ENCODE results near the gene ALDH1A3. TPM values are rescaled to one million over a fixed set of nuclear protein-coding genes. Genes with fewer than 3 reads are reported as not detected.

ALDH1A3 gene
- total and polyA plus RNA-seq, 2 donors (not counting 1 experiment from before 2014, with no cell fraction given), result not detected

GRCh38 chr15:100924436-100924835, 44.8 kb downstream of the ALDH1A3 start:
- H3K79me2 ChIP-seq (ENCODE audit: control insufficient read depth, insufficient read depth, low read length), result peaks cover 43% of the 10 kb centered on the region
- H3K4me1 Mint-ChIP-seq, result peaks cover 81% of the 10 kb centered on the region
- no peak overlapping the region for H3K4me3 ChIP-seq (ENCODE audit: control extremely low read depth in 1 of 5, extremely low read depth in 1 of 5, insufficient read depth in 1 of 5, low read depth in 2 of 5, low read length in 4 of 5)
- DNase-seq (no peak), ATAC-seq (ENCODE audit: low read depth) (no peak)
- H3K27me3 Mint-ChIP-seq, result no peaks in the 10 kb centered on the region
- H3K36me3 ChIP-seq (replicated peaks in 1 of 2; ENCODE audit: control extremely low read depth in 1 of 2, control insufficient read depth in 1 of 2, extremely low read depth in 1 of 2, insufficient read depth in 2 of 2, low read length in 1 of 2), result peaks cover 0 to 25% of the 10 kb centered on the region in 2 experiments
- H3K4me2 ChIP-seq (replicated peaks; ENCODE audit: low read depth, low read length, poor library complexity, severe bottlenecking), result no peak overlapping the region
- H2AFZ ChIP-seq (ENCODE audit: insufficient read depth, low read depth, low read length, poor library complexity, severe bottlenecking), result no peak overlapping the region
- H4K20me1 ChIP-seq (ENCODE audit: control insufficient read depth, insufficient read depth, low read length, poor library complexity, severe bottlenecking), result peaks cover 12% of the 10 kb centered on the region
- TF ChIP-seq CTCF (IDR thresholded peaks at IDR 0.05) (no peak), EZH2 (IDR thresholded peaks at IDR 0.05; ENCODE audit: borderline replicate concordance, insufficient read depth, low read depth, low read length, poor library complexity, severe bottlenecking) (no peak)
- peaks cover 52 to 71% of the 10 kb centered on the region in 2 donors for H3K4me1 ChIP-seq (ENCODE audit: control insufficient read depth in 2 of 2, insufficient read depth in 2 of 2, low read length in 2 of 2)
- intact Hi-C loops (cut with micrococcal nuclease), result loop anchor here (5.0 kb wide), 1 partner anchor 368 kb away; no protein-coding TSS in a partner anchor
- H3K9me3 ChIP-seq (ENCODE audit: control extremely low read depth in 1 of 3, control insufficient read depth in 2 of 3, insufficient read depth in 1 of 3, low read length in 2 of 3), result no peaks in the 10 kb centered on the region
- H3K27ac Mint-ChIP-seq, result no peak overlapping the region
- no peaks in the 10 kb centered on the region for H3K9me3 Mint-ChIP-seq (ENCODE audit: insufficient read depth)
- no peak overlapping the region for H3K9ac ChIP-seq (ENCODE audit: low read length)
- no peaks in the 10 kb centered on the region for H3K27me3 ChIP-seq (replicated peaks in 1 of 4; ENCODE audit: control extremely low read depth in 1 of 4, control insufficient read depth in 3 of 4, insufficient read depth in 4 of 4, low read length in 3 of 4)
- 98% methylated on average over 11 of the region's 11 CpGs for WGBS (ENCODE audit: insufficient coverage)
- H3K27ac ChIP-seq (ENCODE audit: low read length in 2 of 2), result no peak overlapping the region
- no peak overlapping the region for H3K4me3 Mint-ChIP-seq
- POLR2A ChIA-PET, result interaction anchor here (0.6 kb wide), 1 partner anchor 32 kb away, joined by 5 read pairs; no protein-coding TSS in a partner anchor
- CTCF ChIA-PET, result interaction anchor here (0.9 to 14.9 kb wide), 2 partner anchors 83 to 333 kb away, joined by 3 to 807 read pairs; no protein-coding TSS in a partner anchor

GRCh38 chr15:100925480-100925879, 45.8 kb downstream of the ALDH1A3 start:
- no peaks in the 10 kb centered on the region for H3K27me3 ChIP-seq (replicated peaks in 1 of 4; ENCODE audit: control extremely low read depth in 1 of 4, control insufficient read depth in 3 of 4, insufficient read depth in 4 of 4, low read length in 3 of 4)
- CTCF ChIA-PET, result interaction anchor here (6.5 kb wide), 1 partner anchor 83 kb away, joined by 72 read pairs; no protein-coding TSS in a partner anchor
- no peak overlapping the region for H3K4me2 ChIP-seq (replicated peaks; ENCODE audit: low read depth, low read length, poor library complexity, severe bottlenecking)
- TF ChIP-seq EZH2 (IDR thresholded peaks at IDR 0.05; ENCODE audit: borderline replicate concordance, insufficient read depth, low read depth, low read length, poor library complexity, severe bottlenecking) (no peak), CTCF (IDR thresholded peaks at IDR 0.05) (no peak)
- WGBS (ENCODE audit: insufficient coverage), result 95% methylated on average over 7 of the region's 8 CpGs
- H2AFZ ChIP-seq (ENCODE audit: insufficient read depth, low read depth, low read length, poor library complexity, severe bottlenecking), result no peak overlapping the region
- ATAC-seq (ENCODE audit: low read depth) (no peak), DNase-seq (no peak)
- H3K36me3 ChIP-seq (replicated peaks in 1 of 2; ENCODE audit: control extremely low read depth in 1 of 2, control insufficient read depth in 1 of 2, extremely low read depth in 1 of 2, insufficient read depth in 2 of 2, low read length in 1 of 2), result peaks cover 0 to 27% of the 10 kb centered on the region in 2 experiments
- peaks cover 44% of the 10 kb centered on the region for H3K79me2 ChIP-seq (ENCODE audit: control insufficient read depth, insufficient read depth, low read length)
- peak overlapping the region; percentile 3 for H3K27ac Mint-ChIP-seq
- peaks cover 80% of the 10 kb centered on the region for H3K4me1 Mint-ChIP-seq
- H3K4me3 ChIP-seq (ENCODE audit: control extremely low read depth in 1 of 5, extremely low read depth in 1 of 5, insufficient read depth in 1 of 5, low read depth in 2 of 5, low read length in 4 of 5), result no peak overlapping the region
- no peaks in the 10 kb centered on the region for H3K9me3 Mint-ChIP-seq (ENCODE audit: insufficient read depth)
- POLR2A ChIA-PET, result no interaction called here
- H3K9me3 ChIP-seq (ENCODE audit: control extremely low read depth in 1 of 3, control insufficient read depth in 2 of 3, insufficient read depth in 1 of 3, low read length in 2 of 3), result no peaks in the 10 kb centered on the region
- no peak overlapping the region for H3K4me3 Mint-ChIP-seq
- no peaks in the 10 kb centered on the region for H3K27me3 Mint-ChIP-seq
- H3K9ac ChIP-seq (ENCODE audit: low read length), result no peak overlapping the region
- H3K27ac ChIP-seq (ENCODE audit: low read length in 2 of 2), result no peak overlapping the region
- intact Hi-C loops (cut with micrococcal nuclease), result no loop called here
- H4K20me1 ChIP-seq (ENCODE audit: control insufficient read depth, insufficient read depth, low read length, poor library complexity, severe bottlenecking), result peaks cover 12% of the 10 kb centered on the region
- peaks cover 57 to 74% of the 10 kb centered on the region in 2 donors for H3K4me1 ChIP-seq (ENCODE audit: control insufficient read depth in 2 of 2, insufficient read depth in 2 of 2, low read length in 2 of 2)

Measured in B cell (primary cell).